HG03558 (cell line): ENCODE results near the gene EIF1.

Experiments used
- ATAC-seq: cut with Tn5 transposase; IDR thresholded peaks from one replicate; pipeline ENCODE4 v1.9.1; 2021; ENCODE audit warnings: moderate number of reproducible peaks; ENCODE audit not compliant: unreplicated experiment; ENCODE audit errors: extremely low read depth

Gene EIF1

GRCh38 chr17:41731836-41732235 lies 43.2 kb downstream of the EIF1 start:
- no peak for ATAC-seq

GRCh38 chr17:41733348-41734138 lies 44.9 kb downstream of the EIF1 start:
- ATAC-seq = no peak

- no peak for ATAC-seq
Measured at GRCh38 chr17:41734139-41734948, 45.7 kb downstream of the EIF1 start, which contains the start of gene HAP1. Gene HAP1 (minus strand): TSS chr17:41734643. CDS start chr17:41734634, 9 bp downstream.

GRCh38 chr17:41734949-41735313 lies 46.2 kb downstream of the EIF1 start:
- ATAC-seq = no peak

- ATAC-seq = no peak
Measured at GRCh38 chr17:41735744-41736143, 47.1 kb downstream of the EIF1 start.

GRCh38 chr17:41736983-41737679 lies 48.4 kb downstream of the EIF1 start:
- no peak for ATAC-seq

GRCh38 chr17:41737680-41738023 lies 49.0 kb downstream of the EIF1 start:
- ATAC-seq = no peak

GRCh38 chr17:41738077-41738800 lies 49.6 kb downstream of the EIF1 start:
- no peak for ATAC-seq

- ATAC-seq = no peak
Measured at GRCh38 chr17:41738801-41739112, 50.1 kb downstream of the EIF1 start.

- no peak for ATAC-seq
Measured at GRCh38 chr17:41739661-41740352, 51.1 kb downstream of the EIF1 start.

- ATAC-seq = no peak
Measured at GRCh38 chr17:41740506-41740905, 51.8 kb downstream of the EIF1 start.

GRCh38 chr17:41741709-41742108 lies 53.0 kb downstream of the EIF1 start:
- ATAC-seq = no peak
